ENCODE measurements around the gene RAB25. TPM values are rescaled to one million over a fixed set of nuclear protein-coding genes. Genes with fewer than 3 reads are reported as not detected.

The RAB25 gene
- total RNA-seq, 4 donors from 2014 or later: 0.84 TPM; not detected in 3

- no peak for TF ChIP-seq CTCF (IDR thresholded peaks at IDR 0.05)
- ATAC-seq (ENCODE audit: low FRiP score): no peak
- DNase-seq (ENCODE audit: low spot score): no peak
Measured at GRCh38 chr1:156102633-156103511, 41.9 kb downstream of the RAB25 start.

GRCh38 chr1:156103521-156103947 lies 42.6 kb downstream of the RAB25 start:
- TF ChIP-seq CTCF (IDR thresholded peaks at IDR 0.05): no peak
- peak; percentile 52 for DNase-seq (ENCODE audit: low spot score)
- no peak for ATAC-seq (ENCODE audit: low FRiP score)

- DNase-seq (ENCODE audit: low spot score): peak; percentile 85
Measured at GRCh38 chr1:156104065-156104810, 43.3 kb downstream of the RAB25 start.

GRCh38 chr1:156104861-156105832 lies 44.2 kb downstream of the RAB25 start:
- ATAC-seq (ENCODE audit: low FRiP score) (peak; percentile 41), DNase-seq (ENCODE audit: low spot score) (no peak)
- no peak for TF ChIP-seq CTCF (IDR thresholded peaks at IDR 0.05)

More at GRCh38 chr1:156104065-156104810, 43.3 kb downstream of the RAB25 start:
- no peak for TF ChIP-seq CTCF (IDR thresholded peaks at IDR 0.05)
- peak; percentile 68 for ATAC-seq (ENCODE audit: low FRiP score)

- ATAC-seq (ENCODE audit: low FRiP score) (no peak), DNase-seq (ENCODE audit: low spot score) (no peak)
- TF ChIP-seq CTCF (IDR thresholded peaks at IDR 0.05): no peak
Measured at GRCh38 chr1:156106624-156107488, 45.9 kb downstream of the RAB25 start.

- DNase-seq (ENCODE audit: low spot score): no peak
- ATAC-seq (ENCODE audit: low FRiP score): no peak
- no peak for TF ChIP-seq CTCF (IDR thresholded peaks at IDR 0.05)
Measured at GRCh38 chr1:156108057-156108456, 47.1 kb downstream of the RAB25 start.

All from omental fat pad (tissue), 4 donors.